Colonic mucosa (tissue), 4 donors: ENCODE measurements around the gene SLC44A1. TPM values are rescaled to one million over a fixed set of nuclear protein-coding genes. Genes with fewer than 3 reads are reported as not detected.
A peak's percentile ranks its signal among the peaks of the same experiment; 100 is the strongest.

ENCODE experiments used
- DNase-seq: peaks from one replicate; pipeline ENCODE4 v3.0.0-alpha.2; 2020
- H3K27ac ChIP-seq: fragments of 200-600 bp; one replicate; pipeline ENCODE4 v1.8.0; 2021
- H3K27me3 ChIP-seq: fragments of 200-600 bp; one replicate; pipeline ENCODE4 v1.8.0; 2021
- H3K36me3 ChIP-seq: fragments of 200-600 bp; one replicate; pipeline ENCODE4 v1.8.0; 2021
- H3K4me1 ChIP-seq: fragments of 200-600 bp; one replicate; pipeline ENCODE4 v1.8.0; 2021; ENCODE audit warnings: mild to moderate bottlenecking
- H3K4me3 ChIP-seq: fragments of 200-600 bp; one replicate; pipeline ENCODE4 v1.8.0; 2021
- H3K9ac ChIP-seq, 2 donors: one replicate each; pipeline ENCODE4 v1.7.0; 2013; ENCODE audit warnings: control low read depth in 2 of 2, low read depth in 2 of 2, low read length in 2 of 2
- H3K9me3 ChIP-seq: fragments of 200-600 bp; one replicate; pipeline ENCODE4 v1.8.0; 2021
- intact Hi-C: fragments of 100-400 bp; cut with DNase I; formaldehyde crosslinking; loops from one replicate; pipeline ENCODE4 v1.14.1; 2022
- total RNA-seq, 2 donors: library from RNA; stranded (reverse); fragmentation: NEBNext Ultra II Directional in 1 of 2; extraction: Animal tissue kit (Norgen Biotek cat#: 25700) in 1 of 2; gene quantifications; one replicate each; pipeline ENCODE4 v1.2.1, GENCODE V29; 2021
- TF ChIP-seq, protein P1 (sequence below): fragments of 200-600 bp; IDR thresholded peaks from one replicate; pipeline ENCODE4 v1.8.0; 2022; ENCODE audit warnings: antibody characterized with exemption, mild to moderate bottlenecking
- donor health status: healthy.
- donor health status: DM: no; HTN: no; CAD: no.
- donor health status: DM: no; HTN: no; CAD: no.

SLC44A1 gene
- total RNA-seq, 2 donors from 2014 or later = 151 to 180 TPM

DNA sequence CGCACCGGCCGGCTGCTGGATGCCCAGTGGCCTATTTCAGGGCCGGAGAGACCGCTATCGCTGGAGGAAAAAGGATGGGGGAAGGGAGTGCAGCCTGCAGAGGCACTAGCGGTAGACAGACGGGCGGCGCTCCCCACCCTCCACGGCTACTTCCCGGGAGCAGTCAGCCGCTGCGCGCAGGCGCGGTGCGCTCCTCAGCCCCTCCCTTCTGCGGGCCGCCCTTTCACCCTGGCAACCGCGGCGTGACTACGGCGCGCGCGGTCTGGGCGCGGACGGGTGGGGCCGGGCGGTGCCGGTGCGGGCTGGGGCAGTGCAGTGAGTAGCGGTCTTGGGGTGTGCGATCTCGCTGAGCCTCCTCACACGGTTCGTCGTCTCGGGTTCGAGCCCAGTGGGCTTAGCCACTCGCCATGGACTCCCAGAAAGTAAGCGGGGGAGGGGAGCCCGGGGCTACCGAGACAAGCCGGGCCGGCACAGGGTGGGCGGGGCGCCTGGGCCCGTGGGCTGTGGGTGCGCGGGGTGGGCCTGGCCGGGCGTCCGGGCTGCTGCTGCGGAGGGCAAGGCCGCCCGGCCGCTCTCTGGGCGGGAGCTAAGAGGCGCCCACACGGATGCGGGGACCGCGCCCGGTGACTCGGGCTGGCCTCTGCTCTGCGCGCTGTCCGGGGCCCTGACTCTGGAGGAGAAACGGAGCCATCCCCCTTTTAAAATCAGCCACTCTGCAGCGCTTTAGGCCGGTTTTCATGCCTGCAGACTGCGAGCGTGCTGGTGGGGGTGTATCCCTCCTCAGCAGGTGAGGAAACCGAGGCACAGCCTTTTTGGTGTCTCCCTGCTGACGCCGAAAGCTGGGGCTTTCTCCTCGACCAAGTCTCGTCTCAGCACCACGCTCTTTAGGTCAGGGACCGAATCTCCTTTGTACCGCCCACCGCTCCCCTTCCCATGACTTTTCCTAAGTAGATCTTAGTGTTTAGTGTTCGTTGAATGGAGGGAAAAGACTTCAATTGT, 203.7 kb downstream of the SLC44A1 start, which contains the start of gene FSD1L:
Gene FSD1L (plus strand): TSS at position 221 of the 999 bp plus-strand sequence. CDS start 187 bp downstream, at position 408.
- H3K27ac ChIP-seq = peak within 1 kb of the TSS; percentile 58
- intact Hi-C loops = no loop called here
- peak within 1 kb of the TSS; percentile 80 to 86 for H3K9ac ChIP-seq
- TF ChIP-seq, protein P1, sequence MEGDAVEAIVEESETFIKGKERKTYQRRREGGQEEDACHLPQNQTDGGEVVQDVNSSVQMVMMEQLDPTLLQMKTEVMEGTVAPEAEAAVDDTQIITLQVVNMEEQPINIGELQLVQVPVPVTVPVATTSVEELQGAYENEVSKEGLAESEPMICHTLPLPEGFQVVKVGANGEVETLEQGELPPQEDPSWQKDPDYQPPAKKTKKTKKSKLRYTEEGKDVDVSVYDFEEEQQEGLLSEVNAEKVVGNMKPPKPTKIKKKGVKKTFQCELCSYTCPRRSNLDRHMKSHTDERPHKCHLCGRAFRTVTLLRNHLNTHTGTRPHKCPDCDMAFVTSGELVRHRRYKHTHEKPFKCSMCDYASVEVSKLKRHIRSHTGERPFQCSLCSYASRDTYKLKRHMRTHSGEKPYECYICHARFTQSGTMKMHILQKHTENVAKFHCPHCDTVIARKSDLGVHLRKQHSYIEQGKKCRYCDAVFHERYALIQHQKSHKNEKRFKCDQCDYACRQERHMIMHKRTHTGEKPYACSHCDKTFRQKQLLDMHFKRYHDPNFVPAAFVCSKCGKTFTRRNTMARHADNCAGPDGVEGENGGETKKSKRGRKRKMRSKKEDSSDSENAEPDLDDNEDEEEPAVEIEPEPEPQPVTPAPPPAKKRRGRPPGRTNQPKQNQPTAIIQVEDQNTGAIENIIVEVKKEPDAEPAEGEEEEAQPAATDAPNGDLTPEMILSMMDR = no peak
- DNase-seq = peak; percentile 95
- peak within 1 kb of the TSS; percentile 90 for H3K4me3 ChIP-seq
- no peaks in the 10 kb centered on the region for H3K9me3 ChIP-seq
- peaks cover 3% of the 10 kb centered on the region for H3K4me1 ChIP-seq
- no peaks in the 10 kb centered on the region for H3K36me3 ChIP-seq
- H3K27me3 ChIP-seq = no peaks in the 10 kb centered on the region

DNA sequence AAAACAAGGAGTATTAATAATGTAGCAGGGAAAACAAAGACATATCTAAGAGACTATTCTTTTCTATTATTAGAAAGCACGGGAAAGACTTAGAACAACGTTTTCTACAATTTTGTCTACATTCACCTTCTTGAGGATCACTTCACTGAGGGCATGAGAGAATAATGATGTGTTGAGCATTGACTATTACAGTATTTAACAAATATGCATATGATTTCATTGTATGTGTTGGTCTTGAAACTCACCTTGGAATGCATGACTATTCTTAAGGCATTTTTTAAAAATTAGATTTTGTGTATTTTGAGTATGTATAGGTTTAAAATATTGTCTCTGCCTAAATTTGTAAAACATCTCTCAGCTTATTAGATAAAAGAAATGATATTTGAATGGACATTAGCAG, 204.6 kb downstream of the SLC44A1 start:
- intact Hi-C loops = no loop called here
- no peaks in the 10 kb centered on the region for H3K27me3 ChIP-seq
- H3K27ac ChIP-seq = no peak overlapping the region
- H3K9ac ChIP-seq = peak overlapping the region in 1 of 2 donors; percentile 86
- H3K4me3 ChIP-seq = peak overlapping the region; percentile 90
- no peaks in the 10 kb centered on the region for H3K36me3 ChIP-seq
- no peak for DNase-seq
- no peaks in the 10 kb centered on the region for H3K9me3 ChIP-seq
- peaks cover 3% of the 10 kb centered on the region for H3K4me1 ChIP-seq
- TF ChIP-seq, protein P1 = no peak

DNA sequence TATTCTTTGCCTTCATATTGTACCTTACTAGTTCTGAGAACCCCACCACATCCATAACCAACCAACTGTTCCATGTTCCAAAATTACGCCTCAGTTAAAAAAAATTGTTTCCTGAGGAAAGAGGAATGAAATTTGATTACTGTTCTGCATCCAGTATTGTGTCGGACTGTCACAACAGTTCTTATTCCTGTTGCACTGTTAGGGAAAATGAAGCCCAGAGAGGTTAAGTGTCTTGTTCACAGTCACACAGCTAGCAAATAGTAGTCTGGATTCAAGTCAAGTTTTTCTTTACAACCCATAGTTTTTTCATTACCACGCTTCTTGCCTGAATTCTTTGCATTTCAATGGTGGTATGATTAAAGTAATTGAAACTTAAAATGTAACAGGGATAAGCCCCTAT, 207.7 kb downstream of the SLC44A1 start:
- intact Hi-C loops = no loop called here

DNA sequence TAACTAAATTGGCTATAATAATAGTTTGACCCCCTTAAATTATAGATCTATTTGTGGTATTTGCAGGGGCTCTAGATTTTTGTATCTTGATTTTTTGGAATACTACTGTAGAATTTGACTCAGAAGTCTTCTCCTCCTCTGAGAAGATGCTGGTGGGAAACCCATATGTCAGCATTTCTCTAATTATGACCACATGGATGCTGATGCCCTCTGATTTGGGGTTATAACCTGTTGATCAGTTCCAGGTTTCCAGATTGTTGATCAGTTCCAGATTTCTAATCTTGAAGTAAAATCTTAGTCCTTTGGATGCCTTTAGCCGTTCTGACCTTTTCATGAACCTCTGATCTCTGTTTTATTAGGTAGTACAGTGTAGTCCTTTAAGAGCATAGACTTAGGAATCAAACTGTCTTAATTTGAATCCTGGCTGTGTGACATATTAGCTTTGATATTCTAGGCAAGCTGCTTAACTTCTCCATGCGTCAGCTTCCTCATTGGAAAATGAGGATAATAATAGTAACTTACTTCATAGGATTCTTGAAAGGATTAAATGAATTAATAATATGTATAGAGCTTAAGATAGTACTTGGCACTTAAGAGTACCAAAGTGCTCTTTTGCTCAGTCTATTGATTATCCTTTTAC, 211.5 kb downstream of the SLC44A1 start:
- TF ChIP-seq, protein P1 = no peak
- Histone ChIP-seq H3K36me3 (no peaks in the 10 kb centered on the region), H3K4me3 (no peak overlapping the region), H3K9ac (no peak overlapping the region), H3K27ac (no peak overlapping the region), H3K4me1 (no peaks in the 10 kb centered on the region), H3K9me3 (no peaks in the 10 kb centered on the region), H3K27me3 (no peaks in the 10 kb centered on the region)
- no peak for DNase-seq
- intact Hi-C loops = no loop called here

More for the DNA sequence above, 207.7 kb downstream of the SLC44A1 start:
- no peak for DNase-seq
- H3K27me3 ChIP-seq = no peaks in the 10 kb centered on the region
- H3K27ac ChIP-seq = no peak overlapping the region
- peaks cover 3% of the 10 kb centered on the region for H3K4me1 ChIP-seq
- TF ChIP-seq, protein P1 = no peak
- no peaks in the 10 kb centered on the region for H3K36me3 ChIP-seq
- no peak overlapping the region for H3K9ac ChIP-seq
- H3K4me3 ChIP-seq = no peak overlapping the region
- no peaks in the 10 kb centered on the region for H3K9me3 ChIP-seq

GRCh38 chr9:105457560-105458294, 213.3 kb downstream of the SLC44A1 start:
- no peak overlapping the region for H3K27ac ChIP-seq
- DNase-seq = no peak

More at GRCh38 chr9:105457560-105458294, 213.3 kb downstream of the SLC44A1 start:
- Histone ChIP-seq H3K4me3 (no peak overlapping the region), H3K9ac (no peak overlapping the region), H3K36me3 (no peaks in the 10 kb centered on the region), H3K4me1 (no peaks in the 10 kb centered on the region), H3K9me3 (no peaks in the 10 kb centered on the region), H3K27me3 (no peaks in the 10 kb centered on the region)
- intact Hi-C loops = no loop called here
- TF ChIP-seq, protein P1 = no peak
